Measurements from ENCODE around the gene VMAC. TPM values are rescaled to one million over a fixed set of nuclear protein-coding genes. Genes with fewer than 3 reads are reported as not detected.

VMAC gene
- total RNA-seq, 1 experiment from 2014 or later, result 7.1 TPM

DNA sequence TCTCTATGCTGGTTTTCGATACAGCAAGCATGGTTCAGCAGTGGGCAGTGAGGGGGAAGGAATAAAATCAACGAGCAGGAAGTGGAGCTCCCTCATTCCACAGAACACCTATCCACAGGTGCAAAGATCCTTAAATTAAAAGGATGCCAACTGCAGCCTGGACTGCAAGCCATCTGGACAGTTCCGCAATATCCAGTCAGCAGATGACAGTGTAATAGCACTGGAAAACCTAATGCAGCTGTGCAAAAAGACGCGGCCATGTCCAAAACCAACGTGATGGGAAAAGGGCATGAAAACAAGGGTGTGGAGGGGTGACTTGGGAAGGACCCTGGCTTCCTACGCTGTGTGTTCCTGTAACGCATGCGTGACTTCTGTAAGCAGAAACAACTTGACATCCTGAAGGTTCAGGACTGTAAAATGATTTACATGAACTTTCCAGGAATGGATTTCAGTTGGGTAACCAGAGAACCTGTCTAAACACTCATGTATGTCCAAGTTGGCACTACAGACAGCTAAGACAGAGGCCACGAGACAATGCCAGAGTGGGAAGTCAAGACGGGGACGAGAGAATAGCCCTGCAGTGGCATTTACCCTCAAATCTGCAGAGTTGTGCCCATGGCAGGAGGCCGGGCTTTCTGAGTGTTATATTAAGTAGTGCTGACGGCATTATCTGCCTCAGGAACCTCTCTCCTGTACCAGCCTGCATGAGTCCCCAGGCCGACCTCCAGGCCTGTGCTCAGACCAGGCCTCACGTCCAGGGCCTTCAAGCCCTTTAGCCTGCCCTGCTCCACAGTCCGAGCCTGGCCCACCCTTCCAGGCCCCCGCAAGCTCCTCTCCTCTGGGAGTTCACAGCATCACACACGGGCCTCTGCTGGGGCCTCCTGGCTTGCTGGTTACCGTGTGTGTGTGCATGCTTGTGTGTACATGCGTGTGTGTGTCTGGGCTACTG is 35.9 kb downstream of the VMAC start:
- intact Hi-C loops (cut with micrococcal nuclease; ENCODE audit: unreplicated experiment), result no loop called here
- Histone ChIP-seq H3K4me2 (no peak overlapping the region), H2AFZ (no peak overlapping the region), H3K9me3 (ENCODE audit: insufficient read depth, low read depth) (no peaks in the 10 kb centered on the region), H3F3A (ENCODE audit: insufficient read depth, low read depth) (no peaks in the 10 kb centered on the region), H3K27me3 (ENCODE audit: insufficient read depth, low read depth) (no peaks in the 10 kb centered on the region), H3K9me2 (ENCODE audit: insufficient read depth) (no peaks in the 10 kb centered on the region), H3K36me3 (ENCODE audit: low read depth) (no peaks in the 10 kb centered on the region), H3K27ac (no peak overlapping the region), H3K4me1 (replicated peaks; ENCODE audit: insufficient read depth) (no peaks in the 10 kb centered on the region), H3K4me3 (no peak overlapping the region), H3K79me2 (ENCODE audit: low read depth) (no peaks in the 10 kb centered on the region), H4K20me1 (ENCODE audit: insufficient read depth) (no peaks in the 10 kb centered on the region; the same call in 1 of the 2 replicates)
- POLR2A ChIA-PET (ENCODE audit: unreplicated experiment), result no interaction called here
- no peak for DNase-seq
- no TSS peak for BruUV-seq (replicated peaks)
- TF ChIP-seq EZH2 (IDR thresholded peaks at IDR 0.05; ENCODE audit: low read depth), result no peak
- TF ChIP-seq, protein P1, sequence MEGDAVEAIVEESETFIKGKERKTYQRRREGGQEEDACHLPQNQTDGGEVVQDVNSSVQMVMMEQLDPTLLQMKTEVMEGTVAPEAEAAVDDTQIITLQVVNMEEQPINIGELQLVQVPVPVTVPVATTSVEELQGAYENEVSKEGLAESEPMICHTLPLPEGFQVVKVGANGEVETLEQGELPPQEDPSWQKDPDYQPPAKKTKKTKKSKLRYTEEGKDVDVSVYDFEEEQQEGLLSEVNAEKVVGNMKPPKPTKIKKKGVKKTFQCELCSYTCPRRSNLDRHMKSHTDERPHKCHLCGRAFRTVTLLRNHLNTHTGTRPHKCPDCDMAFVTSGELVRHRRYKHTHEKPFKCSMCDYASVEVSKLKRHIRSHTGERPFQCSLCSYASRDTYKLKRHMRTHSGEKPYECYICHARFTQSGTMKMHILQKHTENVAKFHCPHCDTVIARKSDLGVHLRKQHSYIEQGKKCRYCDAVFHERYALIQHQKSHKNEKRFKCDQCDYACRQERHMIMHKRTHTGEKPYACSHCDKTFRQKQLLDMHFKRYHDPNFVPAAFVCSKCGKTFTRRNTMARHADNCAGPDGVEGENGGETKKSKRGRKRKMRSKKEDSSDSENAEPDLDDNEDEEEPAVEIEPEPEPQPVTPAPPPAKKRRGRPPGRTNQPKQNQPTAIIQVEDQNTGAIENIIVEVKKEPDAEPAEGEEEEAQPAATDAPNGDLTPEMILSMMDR (conservative IDR thresholded peaks at IDR 0.05), result no peak
- CTCF ChIA-PET, result no interaction called here

DNA sequence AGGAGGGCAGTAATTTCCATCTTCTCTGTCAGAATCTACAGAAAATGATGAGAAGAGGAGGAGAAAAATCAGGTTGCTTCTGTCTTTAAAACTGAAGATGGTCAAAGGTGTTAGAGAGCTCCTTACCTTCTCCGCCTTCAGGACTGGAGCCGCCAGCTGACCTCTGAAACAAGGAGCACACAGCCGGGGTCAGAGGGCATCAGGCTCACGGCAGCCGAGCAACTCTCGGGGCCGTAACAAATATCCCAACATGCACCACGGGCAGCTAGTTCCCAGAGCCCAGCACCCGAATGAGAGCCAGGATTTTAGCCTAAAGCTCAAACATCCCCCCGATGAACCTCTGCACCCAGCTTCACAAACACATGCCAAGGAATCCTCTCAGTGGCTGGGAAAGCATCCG is 37.0 kb downstream of the VMAC start:
- Histone ChIP-seq H3K79me2 (ENCODE audit: low read depth) (no peaks in the 10 kb centered on the region), H3K36me3 (ENCODE audit: low read depth) (no peaks in the 10 kb centered on the region)
- CTCF ChIA-PET, result no interaction called here

DNA sequence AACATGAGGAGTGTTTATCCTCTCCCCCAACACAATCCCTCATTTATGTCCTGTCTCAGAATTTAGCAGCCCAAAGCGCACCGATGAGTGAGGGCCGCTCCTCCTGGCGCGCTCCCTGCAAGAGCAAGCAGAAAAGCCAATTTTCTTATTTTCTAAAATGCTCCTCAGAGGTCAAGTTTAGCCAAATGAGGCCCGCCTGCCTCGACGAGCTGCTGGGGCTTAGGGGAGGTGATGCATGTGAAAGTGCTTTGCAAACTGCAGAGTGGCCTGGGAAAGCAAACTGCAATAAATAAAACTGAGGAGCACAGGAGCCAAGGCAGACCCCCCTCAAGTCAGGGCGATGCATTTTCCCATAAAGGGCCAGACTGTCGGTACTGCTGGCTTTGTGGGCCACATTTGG is 38.4 kb downstream of the VMAC start:
- CTCF ChIA-PET, result no interaction called here

More for the DNA sequence above, 37.0 kb downstream of the VMAC start:
- TF ChIP-seq, protein P1 (conservative IDR thresholded peaks at IDR 0.05), result no peak
- no peak for TF ChIP-seq EZH2 (IDR thresholded peaks at IDR 0.05; ENCODE audit: low read depth)
- H3K9me3 ChIP-seq (ENCODE audit: insufficient read depth, low read depth), result no peaks in the 10 kb centered on the region
- no peak overlapping the region for H2AFZ ChIP-seq
- H3F3A ChIP-seq (ENCODE audit: insufficient read depth, low read depth), result no peaks in the 10 kb centered on the region
- no peaks in the 10 kb centered on the region for H3K27me3 ChIP-seq (ENCODE audit: insufficient read depth, low read depth)
- no peaks in the 10 kb centered on the region for H3K4me1 ChIP-seq (replicated peaks; ENCODE audit: insufficient read depth)
- no peak overlapping the region for H3K4me3 ChIP-seq
- no TSS peak for BruUV-seq (replicated peaks)
- H3K27ac ChIP-seq, result no peak overlapping the region
- intact Hi-C loops (cut with micrococcal nuclease; ENCODE audit: unreplicated experiment), result no loop called here
- DNase-seq, result no peak
- no peak overlapping the region for H3K4me2 ChIP-seq
- POLR2A ChIA-PET (ENCODE audit: unreplicated experiment), result no interaction called here
- H3K9me2 ChIP-seq (ENCODE audit: insufficient read depth), result no peaks in the 10 kb centered on the region
- H4K20me1 ChIP-seq (ENCODE audit: insufficient read depth), result no peaks in the 10 kb centered on the region; the same call in 1 of the 2 replicates

More for the DNA sequence above, 38.4 kb downstream of the VMAC start:
- Histone ChIP-seq H3K27me3 (ENCODE audit: insufficient read depth, low read depth) (no peaks in the 10 kb centered on the region), H4K20me1 (ENCODE audit: insufficient read depth) (no peaks in the 10 kb centered on the region; the same call in none of the 2 replicates), H3K4me3 (no peak overlapping the region), H3F3A (ENCODE audit: insufficient read depth, low read depth) (no peaks in the 10 kb centered on the region), H3K4me1 (replicated peaks; ENCODE audit: insufficient read depth) (no peaks in the 10 kb centered on the region), H3K36me3 (ENCODE audit: low read depth) (no peaks in the 10 kb centered on the region), H3K79me2 (ENCODE audit: low read depth) (no peaks in the 10 kb centered on the region), H2AFZ (no peak overlapping the region), H3K9me3 (ENCODE audit: insufficient read depth, low read depth) (no peaks in the 10 kb centered on the region), H3K9me2 (ENCODE audit: insufficient read depth) (no peaks in the 10 kb centered on the region), H3K27ac (no peak overlapping the region), H3K4me2 (no peak overlapping the region)
- POLR2A ChIA-PET (ENCODE audit: unreplicated experiment), result no interaction called here
- intact Hi-C loops (cut with micrococcal nuclease; ENCODE audit: unreplicated experiment), result no loop called here
- TF ChIP-seq, protein P1 (conservative IDR thresholded peaks at IDR 0.05), result no peak
- TF ChIP-seq EZH2 (IDR thresholded peaks at IDR 0.05; ENCODE audit: low read depth), result no peak
- BruUV-seq (replicated peaks), result no TSS peak
- DNase-seq, result no peak
